GM19455 (cell line): ENCODE results near the gene NAA80.
A peak's percentile ranks its signal among the peaks of the same experiment; 100 is the strongest.
"Not testable (repeated sequence)": the region's sequence is repeated elsewhere in the genome, so short reads cannot be mapped to it uniquely, and the experiment has no call there.

Source experiments
- ATAC-seq: cut with Tn5 transposase; IDR thresholded peaks from one replicate; pipeline ENCODE4 v1.9.1; 2021; ENCODE audit not compliant: unreplicated experiment

The NAA80 gene

DNA sequence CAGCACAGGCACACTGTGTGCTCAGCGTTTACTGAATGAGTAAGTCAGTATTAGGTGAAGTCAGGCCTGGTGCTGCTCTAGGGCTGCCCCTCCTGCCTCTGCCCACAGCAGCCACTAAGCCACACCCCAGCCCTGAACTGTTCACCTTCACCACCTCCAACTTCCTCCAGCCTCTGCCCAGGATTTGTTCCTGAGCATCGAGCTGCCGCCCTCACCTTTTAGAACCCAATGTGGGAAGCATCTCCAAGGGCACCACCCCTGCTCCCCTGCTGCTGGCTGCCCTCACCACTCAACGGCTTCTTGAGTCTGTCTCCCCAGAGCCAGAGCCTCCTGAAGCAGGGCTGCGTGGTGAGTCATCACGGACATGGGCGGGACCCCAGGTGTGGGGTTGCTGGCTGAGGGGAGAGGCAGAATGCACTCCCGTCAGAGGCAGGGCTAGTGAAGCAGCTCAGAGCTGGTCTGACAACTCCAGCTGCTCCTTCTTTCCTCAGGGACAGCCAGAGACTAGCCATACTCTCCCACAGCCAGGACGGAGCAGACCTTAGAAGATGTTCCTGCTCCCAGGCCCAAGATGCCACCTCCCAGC lies 17.5 kb upstream of the NAA80 start:
- peak; percentile 37 for ATAC-seq

DNA sequence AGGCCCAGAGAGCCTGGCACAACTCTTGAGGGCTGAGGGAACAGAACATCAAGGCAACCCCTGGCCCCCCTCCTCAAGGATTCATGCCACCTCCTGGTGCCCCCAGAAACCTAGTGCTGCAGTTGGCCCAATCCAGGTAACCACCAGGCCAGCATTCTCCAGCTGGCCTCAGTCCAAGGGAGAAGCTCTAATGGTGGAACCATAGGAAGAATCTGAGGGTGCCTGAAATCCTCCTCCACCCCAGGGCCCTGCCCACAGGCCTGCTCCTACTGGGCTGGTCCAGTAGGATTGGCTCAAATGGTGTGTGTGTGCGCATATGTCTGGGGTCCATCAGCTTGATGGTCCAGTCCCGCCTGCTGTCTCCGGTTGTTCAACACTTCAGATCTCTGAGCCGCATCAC lies 15.6 kb upstream of the NAA80 start:
- ATAC-seq, result no peak

DNA sequence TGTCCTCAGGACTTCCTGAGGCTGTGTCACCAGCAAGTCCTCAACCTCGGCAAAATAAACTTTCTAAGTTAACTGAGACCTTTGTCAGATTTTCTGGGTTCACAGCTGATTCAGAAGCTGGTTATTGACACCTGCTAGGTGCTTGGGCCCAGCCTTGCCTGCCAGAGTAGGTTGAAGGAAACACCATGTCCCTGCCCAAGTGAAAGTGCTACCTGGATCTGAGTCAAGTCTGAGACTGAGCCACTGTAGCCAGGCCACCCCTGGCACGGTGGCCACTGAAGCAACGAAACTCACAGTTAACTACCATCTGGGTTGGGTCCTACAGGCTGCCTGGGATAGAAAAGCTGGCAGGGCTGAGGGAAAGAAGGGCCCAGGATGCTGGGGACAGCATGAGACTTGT lies 15.1 kb upstream of the NAA80 start:
- ATAC-seq, result no peak

DNA sequence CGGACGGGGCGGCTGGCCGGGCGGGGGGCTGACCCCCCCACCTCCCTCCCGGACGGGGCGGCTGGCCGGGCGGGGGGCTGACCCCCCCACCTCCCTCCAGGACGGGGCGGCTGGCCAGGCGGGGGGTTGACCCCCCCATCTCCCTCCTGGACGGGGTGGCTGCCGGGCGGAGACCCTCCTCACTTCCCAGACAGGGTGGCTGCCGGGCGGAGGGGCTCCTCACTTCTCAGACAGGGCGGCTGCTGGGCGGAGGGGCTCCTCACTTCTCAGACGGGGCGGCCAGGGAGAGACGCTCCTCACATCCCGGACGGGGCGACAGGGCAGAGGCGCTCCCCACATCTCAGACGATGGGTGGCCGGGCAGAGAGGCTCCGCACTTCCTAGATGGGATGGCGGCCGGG lies 12.8 kb upstream of the NAA80 start:
- ATAC-seq, result not testable (repeated sequence)

DNA sequence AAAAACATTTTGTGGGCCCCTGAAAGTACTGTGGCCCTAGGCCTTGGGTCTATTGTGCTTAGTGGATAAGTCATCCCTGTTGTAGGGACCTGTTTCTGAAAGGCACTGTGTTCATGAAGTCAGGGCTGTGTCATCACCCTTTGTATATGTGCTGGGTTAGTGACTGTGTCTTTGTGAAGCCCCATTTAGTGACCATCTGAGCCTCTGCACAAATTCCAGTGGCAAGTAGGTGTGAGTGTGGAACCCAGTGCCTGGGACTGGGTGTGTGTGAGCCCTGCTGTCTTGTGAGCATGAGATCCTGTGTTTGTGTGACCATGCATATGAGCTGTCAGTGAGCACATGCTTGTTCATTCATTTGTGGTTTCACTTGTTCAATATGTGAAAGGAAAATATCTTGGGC lies 5.4 kb upstream of the NAA80 start:
- ATAC-seq, result no peak

DNA sequence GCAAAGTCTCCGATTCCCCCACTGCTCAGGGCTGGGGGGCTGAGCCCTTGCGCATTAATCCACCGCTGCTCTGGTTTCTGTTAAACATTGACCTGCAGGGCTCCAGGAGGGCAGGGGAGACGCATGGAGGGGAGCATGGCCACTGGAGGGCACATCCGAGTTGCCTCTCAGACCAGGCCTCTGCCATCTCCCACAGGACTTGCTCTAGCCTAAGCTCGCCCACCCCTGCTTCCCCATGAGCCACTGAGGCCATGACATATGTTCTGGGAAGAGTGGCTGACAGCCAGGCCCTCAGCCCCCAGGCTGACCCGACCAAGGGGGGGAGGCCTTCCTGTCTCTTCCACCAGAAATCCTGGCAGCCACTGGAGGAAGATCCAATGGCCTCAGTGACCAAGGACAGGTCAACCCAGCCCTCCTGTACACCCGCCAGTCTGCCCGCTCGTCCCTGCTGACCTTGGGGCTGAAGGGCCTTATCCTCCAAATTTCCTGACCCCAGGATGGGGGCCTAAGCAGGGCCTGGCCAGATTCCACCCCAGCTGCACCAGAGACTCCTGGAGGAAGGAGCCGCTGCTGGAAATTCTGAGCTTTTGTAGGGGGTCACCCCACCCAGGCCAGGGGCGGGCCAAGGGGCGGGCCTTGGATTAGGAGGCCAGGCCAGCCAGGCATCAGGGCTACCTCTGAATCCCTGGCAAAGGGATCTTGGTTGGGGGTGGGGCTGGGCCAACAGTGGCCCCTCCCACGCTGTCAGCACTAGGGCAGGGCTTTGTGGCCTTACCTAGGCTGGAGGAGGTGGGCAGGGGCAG lies 4.0 kb upstream of the NAA80 start, which contains the start of gene HYAL1:
HYAL1 (minus strand) TSS at position 562 of the 803 bp plus-strand sequence. CDS start 618 bp downstream, outside the sequence.
- no peak for ATAC-seq

DNA sequence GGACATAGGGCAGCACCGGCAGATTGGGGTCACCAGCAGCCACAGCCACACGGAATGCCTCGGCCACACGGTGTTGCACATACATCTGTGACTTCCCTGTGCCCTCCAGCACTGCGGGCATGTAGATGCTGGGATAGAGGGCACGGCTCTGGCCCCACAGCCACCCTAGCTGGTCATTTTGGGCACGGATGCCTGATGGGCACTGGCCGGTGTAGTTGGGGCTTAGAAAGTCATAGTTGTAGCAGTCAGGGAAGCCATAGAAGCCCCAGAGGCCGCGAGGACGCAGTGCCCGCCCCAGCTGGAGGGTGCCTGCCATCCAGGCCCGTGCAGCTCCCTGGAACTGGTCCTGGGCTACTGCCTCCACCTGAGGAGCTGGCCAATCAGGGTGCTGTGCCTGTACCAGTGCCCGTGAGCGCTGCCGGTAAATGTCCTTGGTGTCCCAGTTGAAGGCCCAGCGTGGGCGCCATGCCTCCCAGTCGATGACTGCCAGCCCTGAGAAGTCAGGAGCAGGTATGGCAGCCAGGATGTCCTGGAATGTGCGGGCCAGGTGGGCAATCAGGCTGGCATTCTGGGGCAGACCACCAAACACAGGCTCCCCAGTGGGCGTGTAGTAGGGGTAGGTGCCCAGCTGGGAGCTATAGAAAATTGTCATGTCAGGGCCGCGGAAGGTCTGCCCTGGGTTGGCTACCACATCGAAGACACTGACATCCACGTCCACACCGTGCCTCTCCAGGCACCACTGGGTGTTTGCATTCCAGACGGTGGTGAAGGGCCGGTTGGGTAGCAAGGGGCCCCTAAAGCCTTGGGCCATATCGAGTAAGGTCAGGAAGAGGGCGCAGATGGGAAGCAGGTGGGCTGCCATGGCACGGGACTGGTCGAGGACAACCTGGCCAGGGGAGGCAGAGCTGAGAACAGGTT lies 3.1 kb upstream of the NAA80 start:
- ATAC-seq, result no peak

DNA sequence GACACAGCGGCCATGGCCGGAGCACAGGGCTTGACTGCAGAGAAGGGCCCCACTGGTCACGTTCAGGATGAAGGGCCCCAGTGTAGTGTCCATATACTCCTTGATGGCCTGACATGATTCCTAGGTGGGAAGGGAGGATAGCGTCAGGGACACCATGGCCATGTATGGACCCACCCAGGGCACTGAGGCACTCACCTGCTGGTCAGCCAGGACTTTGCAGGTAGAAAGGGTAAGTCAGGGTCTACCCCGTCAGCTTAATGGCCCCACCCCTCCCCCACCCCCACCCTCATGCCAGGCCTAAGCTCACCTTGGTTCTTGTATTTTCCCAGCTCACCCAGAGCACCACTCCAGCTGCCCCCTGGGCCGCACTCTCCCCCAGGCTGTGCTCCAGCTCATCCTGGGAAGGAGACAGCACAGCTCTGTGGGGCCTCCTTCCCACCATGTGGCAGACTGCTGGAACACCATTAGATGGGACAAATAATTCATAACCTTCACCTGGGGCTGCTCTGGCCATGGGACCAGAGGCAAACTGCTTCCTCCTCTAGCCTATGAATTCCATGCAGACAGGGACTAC lies 1.6 kb upstream of the NAA80 start:
- no peak for ATAC-seq

DNA sequence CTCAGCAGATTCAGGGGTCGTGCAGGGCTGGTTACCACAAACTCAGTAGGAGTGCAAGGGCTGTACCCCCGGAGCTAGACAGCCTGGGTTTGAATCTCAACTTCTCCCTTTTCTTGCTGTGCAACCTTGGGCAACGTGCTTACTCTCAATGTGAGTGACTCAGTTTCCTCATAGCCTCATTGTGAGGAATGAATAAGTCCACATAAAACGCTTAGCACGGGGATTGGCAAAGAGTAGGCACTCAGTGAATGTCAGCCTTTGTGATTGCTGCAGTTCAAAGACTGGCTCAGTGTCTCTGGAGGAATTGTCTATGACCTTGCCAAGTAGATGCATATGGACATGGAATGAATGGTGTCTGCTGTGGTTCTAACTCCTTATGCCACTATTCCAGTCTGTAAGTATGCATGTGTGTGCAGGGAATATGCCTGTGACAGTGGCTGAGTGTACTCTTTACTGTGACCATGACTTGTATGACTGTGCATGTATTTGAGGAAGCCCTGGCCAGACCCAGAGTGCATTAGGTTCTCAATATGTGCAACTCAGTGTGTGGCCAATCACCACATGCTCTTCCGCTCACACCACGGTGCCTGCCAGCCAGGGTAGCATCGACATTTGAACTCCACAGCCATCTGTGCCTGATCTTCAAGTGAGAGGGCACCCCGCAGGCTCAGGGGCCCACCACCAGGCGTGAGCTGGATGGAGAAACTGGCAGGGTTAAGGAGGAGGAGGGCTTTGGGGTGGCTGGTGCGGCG lies 900 bp upstream of the NAA80 start:
- no peak for ATAC-seq

DNA sequence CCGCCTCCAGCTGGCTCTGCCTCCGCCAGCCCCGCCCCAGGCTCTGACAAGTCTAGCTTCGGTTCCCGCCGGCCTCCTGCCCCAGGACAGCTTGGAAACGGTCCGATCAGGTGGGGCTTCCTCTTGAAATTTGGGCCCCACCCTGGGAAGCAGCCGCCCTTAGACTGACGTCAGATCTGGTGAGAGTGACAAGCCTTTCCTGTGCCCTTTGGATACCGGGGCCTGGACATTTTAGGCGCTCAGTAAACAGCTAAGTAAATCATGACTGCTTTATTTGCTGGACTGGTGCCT lies 378 bp upstream of the NAA80 start:
- ATAC-seq, result no peak

DNA sequence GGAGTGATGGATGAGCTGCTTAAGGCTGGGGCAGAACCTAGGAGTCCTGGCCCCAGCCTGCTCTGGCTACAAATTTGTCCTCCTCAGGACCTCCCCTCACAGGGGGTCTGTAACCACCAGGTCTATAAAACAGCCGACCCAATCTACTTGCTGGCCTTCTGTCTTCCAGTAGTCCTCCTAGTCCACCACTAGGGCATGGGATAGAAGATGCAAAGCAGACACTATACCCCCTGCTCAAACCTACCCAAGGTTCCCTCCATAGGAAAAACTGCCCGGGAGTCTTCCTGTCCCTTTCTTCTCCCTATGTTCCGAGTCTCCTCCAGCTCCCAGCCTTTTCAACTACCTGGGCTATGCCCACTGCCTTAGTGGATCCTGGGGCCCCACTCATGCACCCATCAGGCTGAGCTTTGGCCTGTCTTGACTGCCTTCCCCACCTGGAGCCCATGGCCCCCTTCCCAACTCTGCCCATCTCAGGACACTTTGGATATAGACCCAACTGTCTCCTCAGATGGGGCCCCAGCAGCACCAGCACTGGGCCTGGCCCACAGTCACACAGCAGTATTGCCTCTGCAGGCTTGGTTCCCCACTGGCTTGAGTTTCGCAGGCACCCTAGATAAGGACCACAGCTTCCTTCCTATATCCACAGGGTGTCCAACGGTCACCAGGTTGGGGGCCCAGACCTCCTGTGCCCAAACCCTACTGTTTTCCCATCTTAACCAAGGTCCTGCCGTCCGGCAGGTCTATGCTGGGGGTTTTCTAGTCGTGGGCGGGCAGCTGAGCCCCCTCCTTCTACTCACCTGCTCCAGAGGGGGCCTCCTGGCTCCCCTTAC lies 1.1 kb downstream of the NAA80 start:
- ATAC-seq, result no peak

DNA sequence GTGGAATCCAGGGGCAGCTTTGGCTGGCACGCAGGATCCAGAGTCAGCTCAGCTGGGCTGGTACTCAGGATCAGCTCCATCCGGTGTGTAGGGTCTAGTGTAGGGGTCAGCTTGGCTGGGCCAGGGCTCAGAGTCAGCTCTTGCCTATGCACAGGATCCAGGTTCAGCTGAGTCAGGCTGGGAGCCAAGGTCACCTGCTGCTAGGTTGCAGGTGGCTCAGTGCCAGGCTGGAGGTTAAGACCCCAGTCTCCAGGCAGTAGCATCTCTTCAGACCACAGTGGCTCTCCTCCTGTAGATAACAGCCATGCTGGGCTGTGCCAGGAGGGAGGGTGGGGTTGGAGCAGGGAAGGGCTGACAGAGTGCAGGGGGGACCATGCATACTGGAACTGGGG lies 1.8 kb downstream of the NAA80 start:
- ATAC-seq, result no peak

DNA sequence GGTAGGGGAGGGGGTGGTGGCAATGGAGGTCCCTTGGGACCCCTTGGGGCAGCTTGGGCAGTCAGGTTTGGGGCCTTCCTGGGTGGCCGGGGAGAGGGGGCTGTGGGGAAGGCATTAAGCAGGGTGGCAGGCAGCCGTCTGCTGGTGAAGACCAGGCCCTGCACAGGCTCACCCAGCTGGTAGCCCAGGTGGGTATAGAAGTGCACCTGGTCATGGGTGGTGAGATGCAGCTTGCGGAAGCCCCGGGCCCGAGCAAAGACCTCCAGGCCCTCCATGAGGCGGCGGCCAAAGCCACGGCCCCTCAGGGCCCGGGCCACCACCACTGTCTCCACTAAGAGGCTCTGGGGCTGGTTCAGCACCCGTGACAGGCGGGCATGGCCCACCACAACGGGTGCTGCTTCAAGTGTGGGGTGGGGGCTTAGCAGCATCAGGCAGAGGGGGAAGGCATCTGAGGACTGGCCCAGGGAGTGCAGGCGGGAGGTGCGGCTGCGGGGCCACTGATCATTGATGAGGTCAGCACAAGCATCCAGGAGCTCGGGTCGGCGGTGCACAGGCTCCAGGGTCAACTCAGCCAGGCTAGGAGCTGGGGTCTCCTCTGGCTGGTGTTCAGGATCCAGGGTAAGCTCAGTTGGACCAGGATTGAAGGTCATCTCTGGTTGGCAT lies 2.4 kb downstream of the NAA80 start:
- no peak for ATAC-seq

DNA sequence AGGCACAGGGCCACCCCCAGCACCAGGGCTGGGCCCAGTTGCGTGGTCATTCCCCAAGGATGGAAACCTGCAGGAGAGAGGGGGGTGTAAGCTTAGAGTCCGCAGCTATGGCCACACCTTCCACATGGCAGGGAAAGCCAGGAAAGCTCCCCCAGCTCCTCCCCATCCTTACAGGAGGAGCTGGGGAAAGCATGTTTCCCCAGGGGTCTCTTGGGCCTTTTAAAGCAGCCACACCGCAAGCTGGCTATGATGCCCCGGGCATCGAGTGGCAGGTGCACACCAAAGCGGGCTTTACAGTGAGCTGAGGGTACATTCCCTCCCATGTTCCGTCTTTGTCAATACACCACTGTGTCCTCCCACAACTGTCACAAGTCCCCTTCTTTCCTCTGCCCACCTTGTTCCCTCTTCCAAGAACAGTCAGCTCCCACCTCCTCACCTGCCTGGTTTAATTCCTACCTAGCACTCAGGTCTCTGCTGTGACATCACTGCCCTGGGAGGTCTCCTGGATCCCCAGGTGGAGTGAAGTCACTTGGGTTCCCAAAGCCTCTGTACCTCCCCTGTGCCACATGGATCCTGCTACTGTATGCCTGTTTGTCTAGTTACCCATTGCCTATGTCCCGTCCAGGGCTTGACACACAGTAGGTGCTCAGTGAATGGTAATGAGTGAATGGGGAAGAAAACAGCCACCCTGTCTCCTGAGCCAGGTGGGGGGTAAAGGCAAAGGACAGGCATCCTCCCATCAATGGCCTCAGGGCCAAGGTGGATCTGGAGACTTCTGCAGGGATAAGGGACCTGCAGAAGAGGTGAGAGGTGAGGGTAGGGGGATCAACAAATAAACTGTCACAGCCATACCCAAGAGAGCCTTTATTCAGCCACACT lies 3.4 kb downstream of the NAA80 start:
- ATAC-seq, result no peak

DNA sequence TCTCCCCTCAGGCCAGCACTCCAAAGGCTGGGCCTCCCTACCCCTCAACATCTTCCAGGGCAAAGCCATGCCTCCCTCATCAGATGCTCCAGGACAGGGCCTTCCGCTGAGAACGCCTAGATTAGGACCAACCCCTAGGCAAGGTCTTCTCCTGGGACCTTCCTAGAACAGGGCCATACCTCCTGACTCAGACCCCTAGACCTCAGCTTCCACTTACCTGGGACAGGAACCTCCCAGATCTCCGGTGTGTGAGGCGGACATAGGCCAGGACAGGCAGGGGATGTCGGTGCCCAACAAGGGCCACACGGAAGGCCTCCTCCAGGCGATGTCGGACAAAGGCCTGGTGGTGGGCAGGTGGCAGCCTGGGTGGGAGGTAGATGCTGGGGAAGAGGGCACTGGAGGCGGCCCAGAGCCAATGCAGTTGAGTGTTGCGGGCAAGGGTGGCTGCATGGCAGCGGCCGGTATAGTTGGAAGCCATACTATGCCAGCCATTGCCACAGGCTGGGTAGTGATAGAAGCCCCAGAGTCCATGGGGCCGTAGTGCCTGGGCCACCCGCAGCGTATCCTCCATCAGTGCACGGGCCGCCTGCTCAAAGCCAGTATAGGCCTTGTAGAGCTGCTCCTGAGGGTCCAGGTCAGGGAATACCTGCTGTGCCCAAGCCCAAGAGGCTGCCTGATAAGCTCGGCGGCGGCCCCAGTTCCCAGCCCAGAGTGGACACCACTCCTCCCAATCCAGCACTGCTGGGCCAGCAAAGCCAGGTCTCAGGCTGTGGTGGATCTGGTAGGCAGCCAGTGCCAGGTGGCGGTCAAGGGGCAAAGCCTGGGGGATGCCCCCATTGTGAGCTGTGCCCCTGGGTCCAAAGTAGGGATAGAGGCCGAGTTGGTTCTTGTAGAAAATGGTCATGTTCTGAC lies 4.5 kb downstream of the NAA80 start:
- no peak for ATAC-seq

DNA sequence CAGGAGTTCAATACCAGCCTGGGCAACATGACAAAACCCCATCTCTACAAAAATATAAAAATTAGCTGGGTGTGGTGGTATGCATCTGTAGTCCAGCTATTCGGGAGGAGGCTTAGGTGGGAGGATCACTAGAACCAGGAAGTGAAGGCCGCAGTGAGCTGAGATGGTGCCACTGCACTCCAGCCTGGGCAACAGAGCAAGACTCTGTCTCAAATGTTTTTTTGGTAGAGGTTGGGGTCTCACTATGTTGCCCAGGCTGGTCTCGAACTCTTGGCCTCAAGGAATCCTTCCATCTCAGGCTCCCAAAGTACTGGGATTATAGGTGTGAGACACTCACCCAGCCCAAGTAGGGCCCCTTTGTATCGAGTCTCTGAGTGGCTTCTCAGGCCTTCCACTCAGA lies 5.1 kb downstream of the NAA80 start:
- ATAC-seq, result no peak

DNA sequence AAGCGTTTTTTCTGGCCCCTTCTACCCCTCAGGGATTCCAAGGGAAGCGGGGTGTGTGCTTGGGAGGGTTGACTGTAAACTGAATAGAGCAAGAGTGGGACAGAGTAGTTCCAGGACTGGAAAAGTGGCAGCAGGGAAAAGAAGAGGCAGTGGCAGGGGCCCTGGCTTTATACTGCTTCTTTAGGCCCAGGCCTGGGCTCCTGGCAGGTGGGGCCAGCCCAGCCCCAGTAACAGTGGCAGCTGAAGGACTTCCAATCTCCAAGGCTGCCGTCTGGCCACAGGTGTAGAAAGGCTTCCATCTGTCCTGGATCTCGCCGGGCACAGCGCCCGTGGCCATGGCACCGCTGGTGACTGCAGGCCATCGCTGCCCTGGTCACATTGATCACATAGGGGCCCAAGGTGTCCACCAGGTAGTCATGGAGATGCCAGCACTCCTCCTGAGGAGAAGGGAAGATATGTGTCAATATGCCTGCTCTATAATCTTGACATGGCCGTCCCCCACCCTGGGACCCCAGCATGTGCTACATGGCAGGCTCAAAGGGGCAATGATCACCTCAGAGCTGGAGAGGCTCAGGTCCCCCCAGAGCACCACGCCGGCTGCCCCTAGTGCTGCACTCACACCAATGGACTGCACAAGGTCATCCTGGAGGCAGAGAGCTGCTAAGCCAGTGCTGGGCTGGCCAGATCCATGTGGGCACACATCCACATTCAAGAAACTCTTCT lies 6.0 kb downstream of the NAA80 start:
- ATAC-seq, result no peak
